GM21576 (cell line): ENCODE measurements around the gene ZBTB44.
"Not testable (repeated sequence)": the region's sequence is repeated elsewhere in the genome, so short reads cannot be mapped to it uniquely, and the experiment has no call there.

Experiments used
- ATAC-seq: cut with Tn5 transposase; IDR thresholded peaks from one replicate; pipeline ENCODE4 v1.9.1; 2021; ENCODE audit warnings: mild to moderate bottlenecking, moderate library complexity; ENCODE audit not compliant: unreplicated experiment

The ZBTB44 gene

DNA sequence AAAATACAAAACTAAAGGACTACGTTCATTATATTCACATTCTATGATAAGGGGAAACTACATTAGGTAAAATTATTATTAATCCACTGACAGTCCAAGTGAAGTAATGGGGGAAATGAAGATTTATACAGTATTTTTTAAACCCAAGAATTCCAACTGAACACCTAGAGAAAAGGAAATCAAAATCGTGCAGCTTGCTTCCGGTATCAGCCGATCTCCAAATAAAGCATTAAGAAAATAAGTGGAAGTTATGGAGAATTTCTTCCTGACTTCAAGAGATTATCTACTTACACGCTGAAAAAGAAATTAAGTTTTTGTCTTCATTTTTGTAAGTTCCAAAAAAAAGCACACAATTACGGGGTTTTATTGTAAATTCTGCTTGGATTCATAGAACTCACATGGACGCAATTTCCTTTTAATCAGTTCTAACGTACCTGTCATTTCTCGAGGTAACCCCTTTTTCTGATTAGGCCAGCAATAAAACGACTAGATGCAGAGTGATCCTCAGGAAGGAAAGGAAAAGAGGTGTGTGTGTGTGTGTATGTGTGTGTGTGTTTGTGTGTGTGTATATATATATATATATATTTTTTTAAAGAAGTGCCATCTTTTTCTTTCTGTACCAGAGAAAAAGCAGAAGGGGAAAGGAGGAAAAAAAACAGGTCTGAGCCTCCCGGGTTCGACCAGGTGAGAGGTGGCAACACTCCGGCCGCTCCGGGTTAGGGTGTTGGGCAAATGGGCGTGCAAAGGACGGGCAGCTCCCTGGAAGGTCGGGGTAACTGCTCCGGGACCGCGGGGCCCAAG lies 1.1 kb downstream of the ZBTB44 start:
- no peak for ATAC-seq

DNA sequence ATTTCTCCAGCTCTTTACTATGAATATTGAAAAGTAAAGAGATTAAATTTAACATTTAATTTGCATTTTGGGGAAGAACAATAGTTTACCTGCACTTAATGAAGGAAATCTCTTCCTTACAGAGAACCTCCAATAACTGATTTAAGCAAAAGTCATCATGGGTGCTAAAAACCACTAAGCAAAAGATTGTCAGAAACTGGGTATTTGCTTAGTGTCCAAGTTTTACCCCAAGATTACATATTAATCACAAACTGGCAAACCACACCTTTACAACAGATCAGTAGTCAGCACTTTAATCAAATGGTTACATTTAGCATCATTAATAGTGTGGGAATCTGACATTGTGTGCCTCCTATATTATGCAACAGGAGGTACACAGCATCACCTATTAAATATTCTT lies 2.7 kb downstream of the ZBTB44 start:
- no peak for ATAC-seq

DNA sequence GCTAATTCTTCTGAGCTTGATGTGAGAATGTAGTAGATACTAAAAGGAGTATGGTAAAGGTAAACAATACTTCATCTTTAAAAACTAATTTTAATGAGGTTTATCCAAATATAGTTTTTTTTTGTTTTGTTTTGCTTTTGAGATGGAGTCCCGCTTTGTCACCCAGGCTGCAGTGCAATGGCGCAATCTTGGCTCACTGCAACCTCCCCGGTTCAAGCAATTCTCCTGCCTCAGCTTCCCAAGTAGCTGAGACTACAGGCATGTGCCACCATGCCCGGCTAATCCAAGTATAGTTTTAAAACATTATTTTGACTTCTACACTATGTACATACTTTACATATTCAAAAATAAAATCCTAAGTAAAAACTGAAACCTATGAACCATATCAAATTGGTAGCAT lies 4.1 kb downstream of the ZBTB44 start:
- no peak for ATAC-seq

DNA sequence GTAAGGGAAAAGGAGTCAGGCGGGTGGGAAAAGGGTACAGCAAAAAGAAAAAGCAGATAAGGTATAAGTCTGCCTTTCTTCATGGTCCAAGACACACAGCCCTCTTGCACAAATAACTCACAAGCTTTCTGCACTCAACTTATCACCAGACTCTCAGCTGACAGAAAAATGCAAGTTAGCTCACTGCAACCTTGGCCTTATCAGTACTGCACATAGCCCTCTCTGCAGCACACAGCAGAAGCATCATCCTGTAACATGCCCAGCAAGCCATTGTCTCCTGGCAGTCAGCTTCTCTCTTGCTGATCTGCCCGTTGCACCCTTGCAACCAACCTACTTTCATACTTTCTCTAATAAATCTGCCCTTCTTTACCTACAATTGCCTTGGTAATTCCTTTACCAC lies 5.8 kb downstream of the ZBTB44 start:
- ATAC-seq: no peak

DNA sequence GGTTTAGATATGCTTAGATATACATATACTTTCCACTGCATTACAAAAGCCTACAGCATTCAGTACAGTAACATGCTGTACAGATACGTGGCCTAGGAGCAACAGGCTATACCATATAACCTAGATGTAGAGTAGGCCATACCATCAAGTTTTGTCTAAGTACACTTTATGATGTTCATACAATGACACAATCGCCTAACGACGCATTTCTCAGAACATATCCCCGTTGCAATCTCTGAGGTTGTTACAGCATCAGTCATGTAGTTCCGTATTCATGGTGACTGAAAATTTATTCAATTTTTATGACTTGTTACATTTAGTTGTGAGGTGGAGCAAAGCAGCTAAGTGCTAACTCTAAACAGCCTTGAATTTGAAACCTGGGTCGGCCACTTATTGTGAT lies 6.7 kb downstream of the ZBTB44 start:
- ATAC-seq: no peak

DNA sequence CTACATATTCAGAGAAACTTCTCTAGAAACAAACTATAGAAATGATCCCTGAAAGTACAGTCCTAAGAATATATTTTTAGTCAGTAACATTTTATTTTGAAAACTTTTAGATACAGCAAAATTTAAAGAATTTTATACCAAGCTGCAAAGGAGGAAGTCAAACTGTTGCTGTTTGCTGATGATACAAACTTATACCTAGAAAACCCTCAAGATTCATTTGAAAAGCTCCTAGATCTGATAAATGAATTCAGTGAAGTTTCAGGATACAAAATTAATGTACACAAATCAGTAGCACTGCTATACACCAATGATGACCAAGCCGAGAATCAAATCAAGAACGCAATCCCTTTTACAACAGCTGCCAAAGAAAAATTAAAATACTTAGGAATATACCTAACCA lies 10.1 kb downstream of the ZBTB44 start:
- no peak for ATAC-seq

DNA sequence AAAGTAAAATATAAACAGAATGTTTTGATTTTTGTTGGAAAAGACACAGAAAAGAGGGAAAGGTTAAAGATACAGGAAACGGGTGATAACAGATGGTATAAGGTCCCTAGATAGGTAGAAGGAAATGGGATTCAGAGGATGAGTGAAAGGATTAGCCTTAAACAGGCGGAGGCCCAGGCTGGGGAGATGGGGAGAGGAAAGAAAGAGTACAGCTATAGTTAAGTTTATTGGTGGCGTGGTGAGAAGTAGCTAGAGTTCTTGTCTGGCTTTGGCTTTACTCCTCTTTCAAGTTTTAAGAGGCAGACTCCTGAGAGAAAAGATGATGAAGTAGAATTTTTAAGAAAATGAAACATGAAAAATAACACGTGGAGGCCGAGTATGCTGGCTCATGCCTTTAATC lies 13.7 kb downstream of the ZBTB44 start:
- ATAC-seq: peak; percentile 19

DNA sequence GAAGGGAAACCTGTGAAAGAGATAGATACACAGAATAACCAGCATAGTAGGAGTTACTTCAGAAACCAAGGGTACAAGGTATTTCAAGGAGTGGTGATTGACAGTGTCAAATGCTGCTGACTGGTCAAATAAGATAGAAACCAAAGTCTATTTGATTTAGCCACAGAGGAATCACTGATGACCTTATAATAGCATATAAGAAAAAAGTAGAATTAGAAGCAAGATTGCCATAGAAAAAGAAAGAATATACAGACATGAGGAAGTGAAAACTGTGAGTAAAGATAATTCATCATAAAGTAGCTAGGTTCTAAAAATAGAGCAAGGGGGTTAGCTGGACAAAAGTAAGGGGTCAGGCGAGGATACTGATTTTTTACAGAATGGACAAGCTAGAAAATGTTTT lies 14.2 kb downstream of the ZBTB44 start:
- ATAC-seq: peak; percentile 63

DNA sequence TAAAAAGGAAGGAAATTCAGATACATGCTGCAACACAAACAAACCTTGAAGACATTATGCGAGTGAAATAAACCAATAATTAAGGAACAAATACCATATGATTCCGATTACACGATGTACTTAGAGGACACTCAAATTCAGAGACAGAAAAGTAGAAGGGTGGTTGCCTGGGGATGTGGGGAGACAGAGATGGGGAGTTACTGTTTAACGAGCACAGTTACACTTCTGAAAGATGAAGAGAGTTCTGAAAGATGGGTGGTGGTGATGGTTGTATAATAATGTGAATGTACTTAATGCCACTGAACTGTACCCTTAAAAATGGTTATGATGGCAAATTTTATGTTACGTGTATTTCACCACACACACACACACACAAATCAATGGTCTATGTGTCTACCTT lies 14.7 kb downstream of the ZBTB44 start:
- ATAC-seq: no peak

DNA sequence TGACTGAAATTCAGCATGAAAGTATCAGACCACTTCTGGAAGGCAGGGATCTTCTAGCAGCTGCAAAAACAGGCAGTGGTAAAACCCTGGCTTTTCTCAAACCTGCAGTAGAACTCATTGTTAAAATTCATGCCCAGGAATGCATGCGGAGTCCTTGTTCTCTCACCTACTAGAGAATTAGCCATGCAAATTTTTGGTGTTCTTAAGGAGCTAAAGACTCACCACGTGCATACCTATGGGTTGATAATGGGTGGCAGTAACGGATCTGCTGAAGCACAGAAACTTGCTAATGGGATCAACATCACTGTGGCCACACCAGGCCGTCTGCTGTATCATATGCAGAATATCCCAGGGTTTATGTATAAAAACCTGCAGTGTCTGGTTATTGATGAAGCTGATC lies 19.1 kb downstream of the ZBTB44 start:
- ATAC-seq: no peak

DNA sequence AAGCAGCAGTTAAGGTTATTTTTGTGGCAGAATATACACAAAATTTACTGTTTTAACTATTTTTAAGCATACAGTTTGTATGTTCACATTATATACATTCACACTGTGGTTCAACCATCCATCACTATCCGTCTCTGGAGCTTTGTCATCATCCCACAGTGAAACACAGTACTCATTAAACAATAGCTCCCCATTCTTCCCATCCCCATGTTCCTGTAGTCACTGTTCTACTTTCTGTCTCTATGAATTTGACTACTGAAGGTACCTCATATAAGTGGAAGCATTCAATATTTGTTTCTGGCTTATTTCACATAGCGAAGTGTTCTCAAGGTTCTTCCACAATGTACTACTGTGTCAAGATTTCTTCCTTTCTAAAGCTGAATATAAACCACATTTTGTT lies 32.6 kb downstream of the ZBTB44 start:
- ATAC-seq: no peak

DNA sequence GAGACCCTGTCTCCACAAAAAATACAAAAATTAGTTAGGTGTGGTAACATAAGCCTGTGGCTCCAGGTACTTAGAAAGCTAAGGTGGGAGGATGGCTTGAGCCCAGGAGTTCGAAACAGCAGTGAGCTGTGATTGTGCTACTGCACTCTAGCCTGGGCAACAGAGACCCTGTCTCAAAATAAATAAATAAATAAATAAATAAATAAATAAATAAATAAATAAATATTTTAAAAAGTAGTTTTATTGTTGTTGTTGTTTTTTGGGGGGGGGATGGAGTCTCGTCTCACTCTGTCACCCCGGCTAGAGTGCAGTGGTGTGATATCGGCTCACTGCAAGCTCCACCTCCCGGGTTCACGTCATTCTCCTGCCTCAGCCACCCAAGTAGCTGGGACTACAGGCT lies 33.4 kb downstream of the ZBTB44 start:
- not testable (repeated sequence) for ATAC-seq

DNA sequence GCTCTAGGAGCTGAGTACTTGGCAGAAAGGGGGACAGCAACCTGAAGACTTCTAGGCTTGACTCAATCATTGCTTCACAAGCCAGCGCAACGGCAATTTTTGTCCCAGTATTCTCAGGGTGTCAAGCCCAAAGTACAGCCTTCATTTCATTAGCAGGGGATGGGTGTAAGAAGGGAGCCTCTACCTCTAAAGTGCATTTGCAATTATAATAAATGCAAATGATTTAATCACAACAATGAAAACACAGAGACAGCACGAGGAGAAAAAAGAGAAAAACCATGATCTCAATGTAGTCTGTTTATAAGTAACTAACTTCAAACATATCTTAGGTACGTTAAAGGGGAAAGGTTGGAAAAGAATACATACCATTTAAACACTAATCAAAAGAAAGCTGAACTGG lies 34.7 kb downstream of the ZBTB44 start:
- ATAC-seq: no peak

DNA sequence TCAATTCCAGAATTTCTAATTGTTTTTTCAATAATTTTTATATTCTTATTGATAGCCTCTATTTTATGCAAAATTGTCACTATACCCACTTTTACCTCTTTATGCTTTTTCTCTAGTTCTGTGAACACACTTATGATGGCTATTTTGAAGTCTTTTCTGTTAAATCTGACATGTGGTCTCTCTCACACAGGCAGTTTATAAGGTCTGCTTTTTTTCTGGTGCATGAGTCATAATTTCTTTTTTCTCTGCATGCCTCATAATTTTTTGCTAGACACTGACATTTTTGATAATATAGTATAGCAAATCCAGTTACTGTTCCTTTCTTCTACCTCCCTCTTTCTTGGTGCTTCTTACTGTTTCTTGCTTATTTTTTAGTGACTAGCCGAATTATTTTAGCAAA lies 36.0 kb downstream of the ZBTB44 start:
- ATAC-seq: no peak

DNA sequence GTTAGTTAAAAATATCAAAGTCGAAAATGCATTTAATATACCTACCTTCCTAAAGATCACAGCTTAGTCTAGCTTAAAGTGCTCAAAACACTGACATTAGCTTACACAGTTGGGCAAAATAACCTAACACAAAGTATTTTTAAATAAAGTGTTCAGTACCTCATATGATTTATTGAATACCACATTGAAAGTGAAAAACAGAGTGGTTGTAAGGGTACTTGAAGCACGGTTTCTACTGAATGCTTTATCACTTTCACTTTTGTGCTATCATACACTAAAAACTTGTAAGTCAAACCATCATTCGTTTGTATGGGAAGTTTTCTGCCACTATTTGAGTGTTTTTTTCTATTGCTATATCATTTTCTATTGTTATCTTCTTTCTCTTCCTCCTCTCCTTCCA lies 36.6 kb downstream of the ZBTB44 start:
- ATAC-seq: no peak

DNA sequence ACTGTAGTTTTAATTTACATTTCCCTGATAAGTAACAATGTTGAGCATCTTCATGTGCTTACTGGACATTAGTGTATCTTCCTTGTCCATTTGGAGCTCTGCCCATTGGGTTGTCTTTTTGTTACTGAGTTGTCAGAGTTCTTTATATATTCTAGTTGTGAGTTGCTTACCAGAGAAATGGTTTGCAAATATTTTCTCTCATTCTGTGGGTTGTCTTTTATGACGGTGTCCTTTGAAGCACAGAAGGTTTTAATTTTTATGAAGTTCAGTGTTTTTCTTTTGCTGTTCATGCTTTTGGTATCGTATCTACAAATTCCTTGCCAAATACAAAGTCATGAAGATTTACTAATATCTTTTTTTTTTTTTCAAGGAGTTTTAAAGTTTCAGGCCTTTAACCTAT lies 42.4 kb downstream of the ZBTB44 start:
- no peak for ATAC-seq

DNA sequence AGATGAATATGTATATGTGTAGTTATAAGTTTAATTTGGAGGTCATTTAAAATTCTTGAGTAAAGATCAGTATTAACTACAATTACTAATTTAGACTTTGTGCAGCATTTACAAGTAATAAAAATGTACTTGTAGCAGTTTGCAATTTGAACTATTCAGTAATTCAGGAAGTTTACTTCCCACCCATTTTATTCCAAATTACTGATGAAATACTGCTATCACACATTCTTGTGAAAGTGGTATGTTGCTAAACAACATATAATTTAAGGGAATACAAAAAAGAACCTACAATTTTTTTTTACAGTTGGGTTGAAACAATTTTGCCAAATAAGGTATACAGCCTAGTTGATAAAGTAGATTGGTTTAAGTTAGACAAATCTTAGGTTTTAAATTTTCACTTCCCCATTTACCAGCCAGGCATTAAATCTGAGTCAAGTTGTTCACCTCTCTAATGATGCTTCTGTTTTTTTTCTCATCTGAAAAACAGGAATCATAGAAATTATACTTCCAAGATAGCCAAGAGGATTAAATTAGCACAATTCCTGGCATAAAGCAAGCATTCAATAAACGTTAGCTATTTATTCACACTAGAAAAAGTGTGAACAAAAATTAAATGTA lies 45.3 kb downstream of the ZBTB44 start:
- ATAC-seq: peak; percentile 92

DNA sequence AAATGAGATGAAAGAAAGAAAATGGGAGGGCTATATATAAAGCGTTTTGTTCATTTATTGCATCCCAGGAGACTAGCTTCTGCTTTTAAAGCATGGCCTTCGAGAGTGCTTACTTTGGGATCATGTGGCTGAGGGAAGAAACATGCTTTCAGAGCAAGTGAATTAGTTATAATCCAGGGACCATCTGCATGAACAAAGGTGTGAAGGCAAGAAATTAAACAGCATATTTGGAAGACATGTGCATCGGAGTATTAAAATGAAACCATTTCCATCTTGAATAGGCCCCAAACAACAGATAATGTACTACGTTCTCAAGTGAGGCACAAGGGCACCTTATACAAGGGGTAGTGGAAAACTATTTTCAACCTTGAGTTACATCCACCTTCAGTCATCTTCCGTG lies 51.4 kb downstream of the ZBTB44 start:
- ATAC-seq: no peak

DNA sequence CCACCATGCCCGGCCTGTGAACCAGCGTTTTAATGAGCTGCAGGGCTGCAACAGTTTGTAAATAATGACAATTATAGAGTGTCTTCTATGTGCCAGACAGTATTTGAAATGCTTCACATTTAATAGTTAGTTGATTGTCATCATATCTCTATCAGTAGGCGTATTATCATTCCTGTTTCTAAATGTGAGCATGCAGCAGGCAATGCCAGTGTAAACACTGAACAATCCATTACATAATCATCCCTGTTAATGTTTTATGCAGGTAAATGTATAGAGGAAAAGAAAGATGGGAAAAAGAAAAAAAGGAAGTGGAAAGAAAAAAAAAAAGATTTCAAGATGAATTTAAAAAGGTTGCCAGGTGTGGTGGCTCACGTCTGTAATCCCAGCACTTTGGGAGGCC lies 52.3 kb downstream of the ZBTB44 start:
- no peak for ATAC-seq

DNA sequence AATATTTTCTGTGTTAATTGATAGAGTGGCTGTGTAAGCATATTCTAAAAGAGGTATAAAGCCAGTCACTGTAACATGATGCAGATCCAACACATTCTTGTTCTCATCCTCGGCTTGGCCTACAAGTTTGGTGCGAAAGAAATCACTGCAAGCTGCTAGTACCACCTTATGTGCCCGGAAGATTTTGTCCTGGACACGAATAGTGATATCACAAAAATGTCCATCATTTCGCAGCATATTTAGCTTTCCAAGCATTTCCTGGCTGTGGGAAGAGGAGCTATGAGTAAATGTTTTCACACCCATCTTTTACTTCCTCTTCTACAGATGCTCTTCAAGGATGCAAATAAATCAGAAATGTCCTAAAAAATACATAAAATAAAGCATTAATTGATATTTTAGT lies 53.1 kb downstream of the ZBTB44 start:
- no peak for ATAC-seq

DNA sequence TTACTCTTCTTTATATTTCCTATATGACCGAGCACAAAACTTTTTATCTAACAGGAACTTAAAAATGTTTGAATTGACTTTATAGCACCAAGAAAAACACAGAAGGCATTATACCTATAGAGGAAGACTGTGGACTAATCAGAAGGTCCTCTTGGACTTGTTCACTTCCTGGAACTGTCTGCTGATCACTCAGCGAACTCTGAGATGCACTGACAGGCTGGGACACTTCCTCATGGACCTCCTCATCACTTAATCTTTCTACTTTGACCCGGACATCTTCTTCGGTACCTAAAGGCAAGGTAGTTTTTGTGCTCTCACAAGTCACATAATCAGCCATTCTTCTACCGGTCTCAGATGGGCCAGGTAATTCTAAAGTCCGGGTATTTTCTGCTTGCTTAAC lies 54.0 kb downstream of the ZBTB44 start:
- ATAC-seq: no peak

DNA sequence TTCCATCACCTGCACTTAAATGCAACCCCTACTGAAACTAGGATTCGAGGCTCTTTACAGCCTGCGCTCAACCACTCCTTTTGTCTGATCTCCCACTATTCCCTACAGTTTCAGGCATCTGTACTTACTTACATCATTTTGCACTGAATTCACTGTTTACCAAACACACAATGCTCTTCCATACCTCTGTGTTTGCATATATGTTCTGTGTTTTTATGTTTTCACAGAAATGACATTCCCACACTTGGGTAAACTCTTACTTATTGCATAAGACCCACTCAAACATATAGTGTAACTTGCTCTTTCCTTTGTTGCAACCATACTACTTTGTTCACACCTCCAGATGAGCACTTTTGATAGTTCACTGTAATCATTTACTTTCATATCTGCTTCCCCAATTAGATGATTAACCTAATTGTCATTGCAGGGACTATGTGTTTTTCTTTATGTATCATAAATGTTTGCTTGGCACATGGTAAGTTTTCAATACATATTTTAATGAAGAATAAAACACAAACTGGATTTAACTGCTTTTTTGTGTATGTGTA lies 54.6 kb downstream of the ZBTB44 start:
- ATAC-seq: no peak

DNA sequence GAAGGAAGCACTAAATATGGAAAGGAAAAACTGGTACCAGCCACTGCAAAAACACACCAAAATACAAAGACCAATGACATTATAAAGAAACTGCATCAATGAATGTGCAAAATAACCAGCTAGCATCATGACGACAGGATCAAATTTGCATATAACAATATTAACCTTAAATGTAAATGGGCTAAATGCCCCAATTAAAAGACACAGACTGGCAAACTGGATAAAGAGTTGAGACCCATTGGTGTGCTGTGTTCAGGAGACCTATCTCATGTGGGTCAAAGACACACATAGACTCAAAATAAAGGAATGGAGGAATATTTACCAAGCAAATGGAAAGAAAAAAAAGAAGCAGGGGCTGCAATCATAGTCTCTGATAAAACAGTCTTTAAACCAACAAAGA lies 63.0 kb downstream of the ZBTB44 start:
- ATAC-seq: not testable (repeated sequence)
